WTC11 (cell line): ENCODE results near the gene KCNG2.

Experiments used
- CBFB ChIP-seq: sonication (generic); formaldehyde crosslinking; IDR thresholded peaks from 2 replicates; pipeline ENCODE4 v1.8.1; 2022; ENCODE audit warnings: mild to moderate bottlenecking, low read depth, missing genetic modification reagents
- JUN ChIP-seq: sonication (generic); formaldehyde crosslinking; IDR thresholded peaks from 2 replicates; pipeline ENCODE4 v1.8.0; 2023; ENCODE audit warnings: mild to moderate bottlenecking, missing genetic modification reagents
- MAX ChIP-seq: sonication (generic); formaldehyde crosslinking; IDR thresholded peaks from 2 replicates; pipeline ENCODE4 v1.8.0; 2022; ENCODE audit warnings: mild to moderate bottlenecking, missing genetic modification reagents

GRCh38 chr18:79804130-79804787, 6.5 kb downstream of the KCNG2 start:
- no peak for TF ChIP-seq CBFB (CRISPR knock-in tag)
- no peak for TF ChIP-seq MAX (CRISPR knock-in tag)
- TF ChIP-seq JUN: no peak
